IPS DF 19.7 (cell line): ENCODE measurements around the gene ELMOD2.
A peak's percentile ranks its signal among the peaks of the same experiment; 100 is the strongest.
"Not testable (repeated sequence)": the region's sequence is repeated elsewhere in the genome, so short reads cannot be mapped to it uniquely, and the experiment has no call there.

Source experiments
- DNase-seq: peaks from one replicate; pipeline ENCODE4 v3.0.0-alpha.2; 2013; ENCODE audit warnings: low read depth, low spot score

The ELMOD2 gene

GRCh38 chr4:140523857-140524742 is at the start of gene ELMOD2:
ELMOD2 (plus strand) TSS chr4:140524168; CDS start chr4:140525429, 1,261 bp downstream.
- peak; percentile 72 for DNase-seq

DNA sequence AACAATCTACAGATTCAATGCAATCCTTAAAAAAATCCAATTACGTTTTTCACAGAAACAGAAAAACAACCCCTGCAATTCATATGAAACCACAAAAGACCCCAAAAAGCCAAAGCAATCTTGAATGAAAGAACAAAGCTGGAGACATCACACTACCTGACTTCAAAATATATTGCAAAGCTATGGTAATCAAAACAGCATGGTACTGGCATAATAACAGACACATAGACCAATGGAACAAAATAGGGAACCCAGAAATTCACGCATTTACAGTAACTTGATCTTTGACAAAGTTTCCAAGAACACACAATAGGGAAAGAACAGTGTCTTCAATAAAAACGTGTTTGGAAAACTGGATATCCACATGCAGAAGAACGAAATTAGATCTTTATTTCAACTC is 40.5 kb upstream of the ELMOD2 start:
- DNase-seq = no peak

- DNase-seq = no peak
These were observed 38.0 kb upstream of the ELMOD2 start for GRCh38 chr4:140485939-140486338.

- DNase-seq = no peak
These were observed 26.6 kb upstream of the ELMOD2 start for GRCh38 chr4:140497405-140497746.

GRCh38 chr4:140497747-140498636 is 26.0 kb upstream of the ELMOD2 start, which contains the start of gene MGAT4D:
MGAT4D (minus strand) TSS chr4:140498293; CDS start chr4:140498222, 71 bp downstream.
- no peak for DNase-seq

- DNase-seq = no peak
These were observed 24.6 kb upstream of the ELMOD2 start for GRCh38 chr4:140499391-140499790.

GRCh38 chr4:140504261-140504660 is 19.7 kb upstream of the ELMOD2 start:
- DNase-seq = no peak

GRCh38 chr4:140513765-140514164 is 10.2 kb upstream of the ELMOD2 start:
- not testable (repeated sequence) for DNase-seq

- DNase-seq = no peak
These were observed 8.5 kb upstream of the ELMOD2 start for GRCh38 chr4:140515423-140515822.

DNA sequence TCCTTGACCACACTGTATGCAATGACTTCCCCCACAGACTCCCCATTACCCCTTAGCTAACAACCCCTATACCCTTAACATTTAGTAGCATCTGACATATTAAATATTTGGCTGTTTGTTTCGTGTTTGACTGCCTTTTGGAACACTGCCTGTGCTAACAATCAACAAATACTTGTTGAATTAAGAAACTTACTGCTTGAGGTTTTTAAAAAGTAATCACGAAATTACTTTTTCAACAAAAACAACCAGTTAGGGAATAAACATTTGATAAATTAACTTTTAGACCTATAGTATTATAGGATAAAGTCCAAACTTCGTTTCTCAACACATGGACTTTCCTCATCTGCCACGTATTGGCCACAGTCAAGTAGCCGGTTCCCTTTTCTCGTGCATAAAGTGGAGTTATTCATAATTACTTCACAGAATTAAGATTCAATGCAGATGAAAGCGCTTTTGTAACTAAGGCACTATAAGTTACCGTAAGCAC is 555 bp upstream of the ELMOD2 start:
- no peak for DNase-seq

DNA sequence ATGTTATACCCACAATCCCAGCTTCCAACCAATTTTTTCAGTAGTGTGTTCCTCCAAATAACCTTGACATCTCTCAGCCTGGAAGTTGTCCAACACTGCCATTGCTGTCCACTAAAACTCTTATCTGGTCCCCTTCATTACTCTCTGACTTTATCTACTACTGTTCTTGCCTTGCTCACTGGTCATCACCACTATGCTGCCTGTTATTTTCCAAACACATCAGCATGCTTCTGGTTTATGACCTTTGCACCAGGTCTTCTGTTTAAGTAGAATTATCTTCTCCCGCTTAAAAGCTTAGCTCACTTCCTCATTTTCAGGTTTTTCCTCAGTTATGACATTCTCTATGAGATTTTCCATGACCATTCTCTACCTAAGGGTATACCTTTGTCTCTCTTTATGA is 5.5 kb downstream of the ELMOD2 start:
- DNase-seq = no peak

- DNase-seq = no peak
These were observed 10.0 kb downstream of the ELMOD2 start for GRCh38 chr4:140533951-140534480.

DNA sequence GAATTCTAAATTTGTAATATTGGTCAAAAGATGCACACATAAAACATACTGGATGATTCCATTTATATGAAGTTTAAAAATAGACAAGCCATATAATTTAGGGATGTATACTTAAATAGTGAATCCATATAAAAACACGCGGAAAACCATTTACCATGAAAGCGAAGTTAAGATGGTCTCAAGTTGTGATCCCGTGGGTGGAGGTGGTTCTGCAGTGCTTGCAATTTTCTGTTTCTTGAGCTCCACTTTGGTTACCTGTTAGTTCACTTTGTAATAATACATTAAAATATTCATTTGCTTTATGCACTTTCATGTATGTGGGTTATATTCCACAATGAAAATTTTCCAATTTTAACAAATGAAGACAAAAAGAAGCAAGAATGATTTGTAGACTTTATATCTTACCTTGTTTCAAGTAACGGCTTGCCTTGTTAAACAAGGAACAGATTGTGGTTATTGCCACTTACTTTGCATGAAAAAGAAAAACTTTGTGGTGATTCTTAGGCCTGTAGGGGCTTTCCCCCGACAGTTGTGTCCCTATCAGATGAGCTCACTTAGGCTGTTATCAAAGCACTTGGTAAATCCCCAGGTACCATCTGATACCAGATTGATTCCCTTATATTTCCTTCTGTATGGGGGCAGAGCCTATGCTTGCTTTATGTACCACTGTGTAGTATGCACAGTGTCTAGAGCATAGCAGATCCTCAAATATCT is 32.6 kb downstream of the ELMOD2 start:
- no peak for DNase-seq

DNA sequence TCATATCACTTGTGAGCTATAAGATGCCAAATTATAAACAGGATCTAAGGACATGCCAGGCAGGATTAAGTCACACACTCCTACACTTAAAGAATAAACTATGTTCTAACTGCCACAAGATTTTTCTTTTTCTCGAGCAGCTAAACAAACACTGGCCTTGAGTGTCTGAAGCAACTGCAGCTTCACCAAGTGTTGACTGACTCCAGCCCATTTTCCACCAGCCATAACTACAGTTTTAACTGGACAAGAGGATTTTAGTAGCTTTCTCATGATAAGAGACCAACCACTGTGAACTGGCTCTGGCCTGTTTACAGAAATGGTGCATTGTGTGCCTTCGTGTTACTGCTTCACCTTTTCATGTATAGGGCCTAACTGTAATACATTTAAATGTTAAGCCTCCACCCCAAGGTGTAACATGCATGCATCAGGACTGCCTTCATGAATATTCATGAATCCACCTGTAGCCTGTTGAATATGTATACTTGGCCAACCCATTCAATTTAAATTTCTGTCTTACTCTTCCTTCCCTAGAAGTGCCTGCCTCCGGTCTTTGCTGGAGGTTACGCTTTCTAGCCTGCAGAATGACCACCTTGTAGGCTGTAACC is 34.0 kb downstream of the ELMOD2 start:
- no peak for DNase-seq

DNA sequence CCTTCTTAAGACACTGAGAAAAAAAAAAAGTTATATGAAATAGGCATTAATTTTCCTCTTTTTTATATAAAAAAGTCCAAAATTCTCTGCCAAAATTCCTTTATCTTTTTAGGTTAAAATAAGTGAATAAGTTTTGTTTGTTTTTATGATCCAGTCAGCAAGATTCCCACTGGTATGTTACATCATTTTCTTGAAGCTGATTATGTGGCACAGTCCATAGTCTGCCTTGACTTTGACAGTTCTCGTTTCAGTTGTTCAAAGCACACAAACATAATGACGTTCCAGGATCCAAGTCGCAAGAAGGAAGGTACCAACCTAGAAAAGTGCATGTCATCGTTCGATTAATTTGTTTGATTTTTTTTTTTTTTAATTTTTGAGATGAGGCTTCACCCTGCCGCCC is 35.7 kb downstream of the ELMOD2 start:
- no peak for DNase-seq

DNA sequence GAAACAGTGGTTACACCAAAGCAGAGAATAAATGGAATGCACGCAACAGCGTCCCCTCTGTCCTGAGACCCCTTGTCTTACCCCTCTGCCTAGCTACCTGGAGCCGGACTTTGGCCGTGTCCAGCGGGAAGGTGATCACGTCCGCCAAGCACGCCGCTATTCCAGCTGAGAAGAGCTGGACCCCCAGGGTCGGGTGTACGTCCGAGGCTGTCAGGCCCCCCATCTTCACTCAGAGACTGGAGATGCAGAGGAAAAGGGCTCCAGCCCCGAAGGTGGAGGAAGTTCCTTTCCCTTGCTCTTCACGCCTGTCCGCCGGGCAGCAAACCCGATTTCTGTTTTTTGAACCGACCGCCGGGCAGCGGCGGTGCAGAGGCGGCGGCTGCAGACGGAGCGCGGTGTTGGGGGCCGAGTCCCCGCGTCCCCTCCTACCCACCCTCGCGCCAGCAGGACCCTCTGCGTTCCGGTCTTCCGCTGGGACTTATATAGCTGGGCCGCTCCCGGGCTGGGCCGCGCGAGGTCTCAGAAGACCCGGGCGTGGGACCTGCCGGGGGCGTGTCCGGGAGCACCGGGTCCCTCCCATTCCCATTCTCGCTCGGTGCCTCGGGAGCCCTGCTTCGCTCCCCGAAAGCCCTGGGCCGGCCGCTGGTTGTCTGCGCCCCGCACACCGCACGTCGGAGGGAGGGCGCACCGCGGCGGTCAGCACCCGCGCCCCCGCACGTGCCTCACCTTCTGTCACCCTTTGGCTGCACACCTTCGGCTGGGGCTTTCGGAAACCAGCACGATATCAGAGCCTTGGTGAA is 44.7 kb downstream of the ELMOD2 start, which contains the start of gene UCP1:
UCP1 (minus strand) TSS at position 455 of the 800 bp plus-strand sequence; CDS start at position 223, 232 bp downstream.
- DNase-seq = no peak

- no peak for DNase-seq
These were observed 45.3 kb downstream of the ELMOD2 start for GRCh38 chr4:140569307-140569638.

- no peak for DNase-seq
These were observed 47.7 kb downstream of the ELMOD2 start for GRCh38 chr4:140571620-140572019.

GRCh38 chr4:140575489-140575888 is 51.5 kb downstream of the ELMOD2 start:
- DNase-seq = no peak

DNA sequence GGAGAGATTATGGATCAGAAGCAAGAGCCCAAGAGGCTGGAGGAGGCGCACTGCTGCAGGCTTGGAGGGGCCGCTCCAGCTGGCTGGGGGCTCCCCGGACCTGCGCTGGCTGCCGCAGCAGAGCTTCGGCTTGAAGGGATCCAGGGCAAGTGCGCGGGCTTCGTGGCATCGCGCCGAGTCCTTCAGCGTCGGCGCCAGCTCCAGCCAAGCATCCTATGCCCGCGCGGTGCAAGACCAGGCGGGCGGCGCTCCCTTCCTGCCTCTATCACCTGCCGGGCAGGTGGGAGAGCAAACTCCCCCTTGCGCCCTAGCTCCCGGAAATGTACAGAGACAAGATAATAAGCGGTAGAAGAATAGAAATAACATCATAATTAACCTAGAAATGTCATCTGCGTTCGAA is 55.3 kb downstream of the ELMOD2 start:
- DNase-seq = no peak
